PC-9 (cell line): Measurements from ENCODE around the gene SLC24A5. TPM values are rescaled to one million over a fixed set of nuclear protein-coding genes. Genes with fewer than 3 reads are reported as not detected.

Source experiments
- BruUV-seq: library from RNA; stranded (reverse); fragments of 400-500 nt; replicated peaks from 2 replicates; lab custom pipeline; 2021; lab: Mats Ljungman, UMichigan
- CTCF ChIA-PET: fragments of 300-600 bp; sonication (Branson Sonifier 250); formaldehyde crosslinking; loops from one replicate; lab custom pipeline; 2022; ENCODE audit warnings: antibody characterized with exemption; lab: Charles Lee
- POLR2A ChIA-PET: fragments of 300-600 bp; sonication (Branson Sonifier 250); formaldehyde crosslinking; loops from one replicate; lab custom pipeline; 2022; ENCODE audit warnings: antibody characterized with exemption; ENCODE audit not compliant: unreplicated experiment; lab: Charles Lee
- DNase-seq, 2 experiments: peaks; one replicate each; pipeline versions ENCODE4 v3.0.0 to v3.0.0-alpha.2; 2015 to 2022; ENCODE audit warnings: mixed read lengths in 1 of 2
- H2AFZ ChIP-seq: fragments of 200-600 bp; sonication (generic); 2 replicates; pipeline ENCODE4 v1.8.1; 2017; ENCODE audit warnings: antibody characterized with exemption
- H3F3A ChIP-seq: fragments of 200-600 bp; sonication (generic); 2 replicates; pipeline ENCODE4 v1.8.1; 2017; ENCODE audit warnings: antibody characterized with exemption, mild to moderate bottlenecking, low read depth; ENCODE audit not compliant: insufficient read depth
- H3K27ac ChIP-seq: fragments of 200-600 bp; sonication (generic); 2 replicates; pipeline ENCODE4 v1.6.1; 2016; ENCODE audit warnings: mixed run types
- H3K27me3 ChIP-seq: fragments of 200-600 bp; sonication (generic); 2 replicates; pipeline ENCODE4 v1.6.1; 2016; ENCODE audit warnings: low read depth, mixed run types; ENCODE audit not compliant: insufficient read depth
- H3K36me3 ChIP-seq: fragments of 200-600 bp; sonication (generic); 2 replicates; pipeline ENCODE4 v1.6.1; 2016; ENCODE audit warnings: low read depth, mixed run types
- H3K4me1 ChIP-seq: fragments of 200-600 bp; sonication (generic); replicated peaks from 2 replicates; pipeline ENCODE4 v1.6.1; 2016; ENCODE audit warnings: mixed run types; ENCODE audit not compliant: insufficient read depth
- H3K4me2 ChIP-seq: fragments of 200-600 bp; sonication (generic); 2 replicates; pipeline ENCODE4 v1.6.1; 2017; ENCODE audit warnings: mixed run types
- H3K4me3 ChIP-seq: fragments of 200-600 bp; sonication (generic); 2 replicates; pipeline ENCODE4 v1.6.1; 2016; ENCODE audit warnings: mixed run types
- H3K79me2 ChIP-seq: fragments of 200-600 bp; sonication (generic); 2 replicates; pipeline ENCODE4 v1.6.1; 2017; ENCODE audit warnings: low read depth, mixed run types
- H3K9me2 ChIP-seq: fragments of 200-600 bp; sonication (generic); 2 replicates; pipeline ENCODE4 v1.8.1; 2017; ENCODE audit warnings: mild to moderate bottlenecking; ENCODE audit not compliant: insufficient read depth
- H3K9me3 ChIP-seq: fragments of 200-600 bp; sonication (generic); 2 replicates; pipeline ENCODE4 v1.8.1; 2016; ENCODE audit warnings: low read depth; ENCODE audit not compliant: insufficient read depth
- H4K20me1 ChIP-seq: fragments of 200-600 bp; sonication (generic); 2 replicates; pipeline ENCODE4 v1.8.1; 2017; ENCODE audit not compliant: insufficient read depth
- CTCF ChIP-seq: fragments of 200-600 bp; sonication (generic); conservative IDR thresholded peaks from 2 replicates; pipeline ENCODE4 v1.6.1; 2017; ENCODE audit warnings: mixed run types, antibody characterized with exemption, mild to moderate bottlenecking, moderate library complexity
- EZH2 ChIP-seq: fragments of 200-600 bp; sonication (generic); IDR thresholded peaks from 2 replicates; pipeline ENCODE4 v1.8.0; 2017; ENCODE audit warnings: antibody characterized with exemption, low read depth
- intact Hi-C: fragments of 100-400 bp; cut with micrococcal nuclease; formaldehyde crosslinking; loops from one replicate; pipeline ENCODE4 v1.10.0; 2022; ENCODE audit not compliant: unreplicated experiment
- total RNA-seq: library from RNA; stranded (reverse); gene quantifications from 2 replicates; pipeline ENCODE4 v1.2.3, GENCODE V29; 2021

Gene SLC24A5
- total RNA-seq, 1 experiment from 2014 or later, result not detected

- Histone ChIP-seq H2AFZ (no peak overlapping the region), H3K27me3 (no peaks in the 10 kb centered on the region), H3K36me3 (no peaks in the 10 kb centered on the region), H3K79me2 (no peaks in the 10 kb centered on the region), H4K20me1 (no peaks in the 10 kb centered on the region), H3F3A (no peaks in the 10 kb centered on the region), H3K9me3 (no peaks in the 10 kb centered on the region), H3K9me2 (no peaks in the 10 kb centered on the region), H3K4me2 (no peak overlapping the region), H3K27ac (no peak overlapping the region), H3K4me3 (no peak overlapping the region), H3K4me1 (no peaks in the 10 kb centered on the region)
- ChIA-PET POLR2A (no interaction called here), CTCF (no interaction called here)
- intact Hi-C loops, result no loop called here
- no TSS peak for BruUV-seq
- DNase-seq, result no peak
- TF ChIP-seq CTCF (no peak), EZH2 (no peak)
These were observed 32.7 kb downstream of the SLC24A5 start for GRCh38 chr15:48153526-48153925.

DNA sequence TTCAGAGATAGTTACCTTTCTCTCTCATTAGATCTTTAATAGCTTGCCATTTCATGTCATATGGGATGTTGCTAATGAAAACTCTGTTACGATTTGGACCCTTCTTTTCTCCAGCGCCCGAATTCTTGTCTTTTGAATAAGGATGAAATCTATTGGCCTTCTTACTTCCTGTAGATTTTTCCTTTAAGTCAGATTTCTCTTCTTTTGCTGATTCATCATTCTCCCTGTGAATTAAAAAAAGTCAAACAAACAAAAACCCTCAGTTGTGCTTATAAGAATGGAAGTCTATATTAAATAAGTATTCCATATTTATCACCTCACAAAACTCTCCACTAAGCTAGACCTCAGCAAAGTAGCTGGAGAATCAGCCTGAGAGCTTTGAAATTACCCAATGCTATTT lies 47.8 kb downstream of the SLC24A5 start:
- H3K79me2 ChIP-seq, result no peaks in the 10 kb centered on the region
- POLR2A ChIA-PET, result no interaction called here

GRCh38 chr15:48170981-48171380 lies 50.2 kb downstream of the SLC24A5 start:
- no TSS peak for BruUV-seq
- TF ChIP-seq CTCF, result no peak
- no peak for TF ChIP-seq EZH2
- Histone ChIP-seq H3K27me3 (no peaks in the 10 kb centered on the region; the same call in 1 of the 2 replicates), H3K9me3 (no peaks in the 10 kb centered on the region), H3K36me3 (no peaks in the 10 kb centered on the region), H3K4me1 (no peaks in the 10 kb centered on the region), H3F3A (no peaks in the 10 kb centered on the region), H3K9me2 (no peaks in the 10 kb centered on the region), H3K4me3 (no peak overlapping the region), H3K4me2 (no peak overlapping the region), H4K20me1 (no peaks in the 10 kb centered on the region), H3K27ac (no peak overlapping the region), H2AFZ (no peak overlapping the region), H3K79me2 (no peaks in the 10 kb centered on the region)
- POLR2A ChIA-PET, result no interaction called here
- DNase-seq, result no peak
- intact Hi-C loops, result no loop called here
- CTCF ChIA-PET, result no interaction called here

More for the DNA sequence above, 47.8 kb downstream of the SLC24A5 start:
- no peaks in the 10 kb centered on the region for H3K36me3 ChIP-seq
- H3K27ac ChIP-seq, result no peak overlapping the region
- no peak for TF ChIP-seq EZH2
- TF ChIP-seq CTCF, result no peak
- H4K20me1 ChIP-seq, result no peaks in the 10 kb centered on the region
- intact Hi-C loops, result no loop called here
- no peak overlapping the region for H2AFZ ChIP-seq
- H3K4me2 ChIP-seq, result no peak overlapping the region
- no peaks in the 10 kb centered on the region for H3F3A ChIP-seq
- no peak for DNase-seq
- H3K9me3 ChIP-seq, result no peaks in the 10 kb centered on the region
- no peaks in the 10 kb centered on the region; the same call in 1 of the 2 replicates for H3K27me3 ChIP-seq
- H3K4me3 ChIP-seq, result no peak overlapping the region
- CTCF ChIA-PET, result no interaction called here
- H3K9me2 ChIP-seq, result no peaks in the 10 kb centered on the region
- no peaks in the 10 kb centered on the region for H3K4me1 ChIP-seq
- no TSS peak for BruUV-seq
